ENCODE results near the gene YY1. TPM values are rescaled to one million over a fixed set of nuclear protein-coding genes. Genes with fewer than 3 reads are reported as not detected.

The YY1 gene
- total and polyA plus RNA-seq, 2 donors (not counting 1 experiment from before 2014, with no cell fraction given): 40.8 to 41.9 TPM

- peaks cover 78% of the 10 kb centered on the region for H3K79me2 ChIP-seq (ENCODE audit: control insufficient read depth, insufficient read depth, low read length)
- DNase-seq (ENCODE audit: low read depth in 2 of 2): peak; percentile 67 to 89
- peak overlapping the region; percentile 92 for H3K9ac ChIP-seq (ENCODE audit: insufficient read depth, low read length)
- H2AFZ ChIP-seq (ENCODE audit: low read length): no peak overlapping the region
- H3K4me1 ChIP-seq (ENCODE audit: control insufficient read depth, extremely low read depth, insufficient read depth, low read length): peaks cover 11% of the 10 kb centered on the region
- H3K36me3 ChIP-seq (ENCODE audit: control insufficient read depth, insufficient read depth, low read length): no peaks in the 10 kb centered on the region
- H4K20me1 ChIP-seq (ENCODE audit: control insufficient read depth, extremely low read depth, insufficient read depth, low read length): no peaks in the 10 kb centered on the region
- H3K27ac ChIP-seq (ENCODE audit: insufficient read depth, low read length): peak overlapping the region; percentile 92
- peak overlapping the region; percentile 72 to 95 (median 90) for H3K4me3 ChIP-seq (replicated peaks in 1 of 4; ENCODE audit: control extremely low read depth in 1 of 4, insufficient read depth in 1 of 4, low read depth in 3 of 4, low read length in 4 of 4)
- TF ChIP-seq CTCF (conservative IDR thresholded peaks at IDR 0.05 in 1 of 2, IDR thresholded peaks at IDR 0.05 in 1 of 2; ENCODE audit: low read depth in 1 of 2, low read length in 2 of 2) (peak; percentile 34 to 46), EZH2 (IDR thresholded peaks at IDR 0.05; ENCODE audit: low read length, missing control alignments) (no peak)
- H3K4me2 ChIP-seq (ENCODE audit: extremely low read depth, insufficient read depth, low read length): peak overlapping the region; percentile 100
- H3K9me3 ChIP-seq (ENCODE audit: control insufficient read depth, insufficient read depth, low read depth, low read length): no peaks in the 10 kb centered on the region
- no peaks in the 10 kb centered on the region for H3K27me3 ChIP-seq (ENCODE audit: control insufficient read depth, insufficient read depth, low read length)
Observed at GRCh38 chr14:100239840-100240667, 1.1 kb downstream of the YY1 start.

- no peak for TF ChIP-seq CTCF (conservative IDR thresholded peaks at IDR 0.05 in 1 of 2, IDR thresholded peaks at IDR 0.05 in 1 of 2; ENCODE audit: low read depth in 1 of 2, low read length in 2 of 2)
- TF ChIP-seq EZH2 (IDR thresholded peaks at IDR 0.05; ENCODE audit: low read length, missing control alignments): no peak
- Histone ChIP-seq H2AFZ (ENCODE audit: low read length) (no peak overlapping the region), H4K20me1 (ENCODE audit: control insufficient read depth, extremely low read depth, insufficient read depth, low read length) (no peaks in the 10 kb centered on the region)
Observed at GRCh38 chr14:100240668-100241032, 1.7 kb downstream of the YY1 start.

GRCh38 chr14:100241279-100241678, 2.3 kb downstream of the YY1 start:
- H3K9ac ChIP-seq (ENCODE audit: insufficient read depth, low read length): peak overlapping the region; percentile 75
- H3K79me2 ChIP-seq (ENCODE audit: control insufficient read depth, insufficient read depth, low read length): peaks cover 78% of the 10 kb centered on the region
- no peaks in the 10 kb centered on the region for H3K27me3 ChIP-seq (ENCODE audit: control insufficient read depth, insufficient read depth, low read length)
- peak overlapping the region; percentile 100 for H3K4me2 ChIP-seq (ENCODE audit: extremely low read depth, insufficient read depth, low read length)
- peaks cover 17% of the 10 kb centered on the region for H3K4me1 ChIP-seq (ENCODE audit: control insufficient read depth, extremely low read depth, insufficient read depth, low read length)
- peak overlapping the region; percentile 92 for H3K27ac ChIP-seq (ENCODE audit: insufficient read depth, low read length)
- peak overlapping the region; percentile 66 to 95 (median 78) for H3K4me3 ChIP-seq (replicated peaks in 1 of 4; ENCODE audit: control extremely low read depth in 1 of 4, insufficient read depth in 1 of 4, low read depth in 3 of 4, low read length in 4 of 4)
- no peak for DNase-seq (ENCODE audit: low read depth in 2 of 2)
- no peaks in the 10 kb centered on the region for H4K20me1 ChIP-seq (ENCODE audit: control insufficient read depth, extremely low read depth, insufficient read depth, low read length)
- TF ChIP-seq CTCF (conservative IDR thresholded peaks at IDR 0.05 in 1 of 2, IDR thresholded peaks at IDR 0.05 in 1 of 2; ENCODE audit: low read depth in 1 of 2, low read length in 2 of 2) (no peak), EZH2 (IDR thresholded peaks at IDR 0.05; ENCODE audit: low read length, missing control alignments) (no peak)
- no peaks in the 10 kb centered on the region for H3K36me3 ChIP-seq (ENCODE audit: control insufficient read depth, insufficient read depth, low read length)
- H3K9me3 ChIP-seq (ENCODE audit: control insufficient read depth, insufficient read depth, low read depth, low read length): no peaks in the 10 kb centered on the region
- H2AFZ ChIP-seq (ENCODE audit: low read length): no peak overlapping the region

More at GRCh38 chr14:100240668-100241032, 1.7 kb downstream of the YY1 start:
- DNase-seq (ENCODE audit: low read depth in 2 of 2): peak in 1 of 2 donors; percentile 97
- Histone ChIP-seq H3K9ac (ENCODE audit: insufficient read depth, low read length) (peak overlapping the region; percentile 75), H3K27me3 (ENCODE audit: control insufficient read depth, insufficient read depth, low read length) (no peaks in the 10 kb centered on the region), H3K4me2 (ENCODE audit: extremely low read depth, insufficient read depth, low read length) (peak overlapping the region; percentile 100), H3K79me2 (ENCODE audit: control insufficient read depth, insufficient read depth, low read length) (peaks cover 78% of the 10 kb centered on the region), H3K27ac (ENCODE audit: insufficient read depth, low read length) (peak overlapping the region; percentile 92), H3K9me3 (ENCODE audit: control insufficient read depth, insufficient read depth, low read depth, low read length) (no peaks in the 10 kb centered on the region), H3K4me3 (replicated peaks in 1 of 4; ENCODE audit: control extremely low read depth in 1 of 4, insufficient read depth in 1 of 4, low read depth in 3 of 4, low read length in 4 of 4) (peak overlapping the region; percentile 66 to 95 (median 78)), H3K4me1 (ENCODE audit: control insufficient read depth, extremely low read depth, insufficient read depth, low read length) (peaks cover 13% of the 10 kb centered on the region), H3K36me3 (ENCODE audit: control insufficient read depth, insufficient read depth, low read length) (no peaks in the 10 kb centered on the region)
